Measurements from ENCODE around the gene BTN1A1. TPM values are rescaled to one million over a fixed set of nuclear protein-coding genes. Genes with fewer than 3 reads are reported as not detected.
A peak's percentile ranks its signal among the peaks of the same experiment; 100 is the strongest.
"Not testable (repeated sequence)": the region's sequence is repeated elsewhere in the genome, so short reads cannot be mapped to it uniquely, and the experiment has no call there.

Gene BTN1A1
- polyA plus RNA-seq, 1 donor = 0.22 TPM

DNA sequence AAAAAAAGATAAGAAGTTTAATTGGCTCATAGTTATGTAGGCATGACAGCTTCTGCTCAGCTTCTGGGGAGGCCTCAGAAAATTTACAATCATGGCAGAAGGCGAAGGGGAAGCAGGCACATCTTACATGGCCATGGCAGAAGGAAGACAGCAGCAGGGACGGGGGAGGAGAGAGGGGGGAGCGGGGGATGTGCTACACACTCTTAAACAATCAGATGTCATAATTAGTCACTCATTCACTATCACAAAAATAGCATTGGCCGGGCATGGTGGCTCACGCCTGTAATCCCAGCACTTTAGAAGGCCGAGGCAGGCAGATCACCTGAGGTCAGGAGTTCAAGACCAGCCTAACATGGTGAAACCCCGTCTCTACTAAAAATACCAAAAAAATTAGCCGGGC lies 10.9 kb downstream of the BTN1A1 start:
- not testable (repeated sequence) for DNase-seq

DNA sequence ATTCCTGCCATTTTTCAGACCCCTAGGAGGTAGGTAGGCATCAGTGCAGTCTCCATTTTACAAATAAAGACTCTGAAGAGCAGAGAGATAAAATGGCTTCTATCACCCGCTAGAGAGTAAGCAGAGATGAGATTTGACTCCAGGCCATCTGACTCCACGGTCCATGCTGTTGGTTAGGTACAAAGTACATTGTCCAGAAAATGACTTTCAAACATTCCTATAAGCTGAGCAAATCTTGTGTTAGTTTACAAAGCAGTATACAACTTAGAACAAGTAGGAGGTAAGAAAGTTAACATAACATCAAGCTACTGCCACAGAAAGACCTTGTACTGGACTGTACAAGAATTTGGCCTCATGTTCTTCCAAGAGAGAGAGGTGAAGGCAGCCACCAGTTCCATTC lies 14.9 kb downstream of the BTN1A1 start:
- no peak for DNase-seq

DNA sequence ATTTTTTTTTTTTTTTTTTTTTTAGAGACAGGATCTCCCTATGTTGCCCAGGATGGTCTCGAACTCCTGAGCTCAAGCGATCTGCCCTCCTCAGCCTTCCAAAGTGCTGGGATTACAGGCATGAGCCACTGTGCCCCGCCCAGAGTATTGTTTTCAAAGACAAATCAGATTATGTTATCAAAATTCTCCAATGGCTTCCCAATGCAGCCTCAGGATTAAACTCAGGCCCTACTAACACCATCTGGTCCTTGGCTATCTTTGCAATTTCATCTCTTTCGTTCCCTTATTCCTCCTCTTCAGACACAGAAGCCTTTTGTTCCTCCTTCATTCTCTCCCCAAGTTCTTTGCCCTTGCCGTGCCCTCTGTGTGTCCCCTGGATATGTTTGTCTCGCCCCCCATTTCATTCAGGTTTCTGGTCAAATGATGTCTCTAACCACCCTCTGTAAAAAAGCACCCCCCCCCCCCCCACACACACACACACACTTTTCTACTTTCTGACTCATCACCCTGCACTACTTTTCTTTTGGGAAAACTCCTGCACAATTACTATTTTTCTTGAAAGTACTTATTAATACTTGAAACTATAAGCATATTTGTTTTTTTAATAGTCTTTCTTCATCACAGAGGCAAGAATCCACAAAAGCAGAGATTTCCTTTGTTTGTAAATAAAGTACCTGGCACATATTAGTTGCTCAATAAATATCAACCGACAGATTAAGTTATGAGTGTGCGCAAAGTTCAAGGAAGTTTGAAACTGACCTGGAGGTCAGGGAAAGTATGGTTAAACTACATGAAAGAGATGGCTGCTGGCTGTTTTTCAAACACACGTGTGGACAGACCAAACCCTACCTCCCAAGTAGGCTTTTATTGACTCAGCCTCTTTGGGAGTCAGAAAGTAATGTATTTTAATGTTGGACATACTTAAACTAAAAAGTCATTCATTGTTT lies 16.7 kb downstream of the BTN1A1 start:
- DNase-seq = no peak

DNA sequence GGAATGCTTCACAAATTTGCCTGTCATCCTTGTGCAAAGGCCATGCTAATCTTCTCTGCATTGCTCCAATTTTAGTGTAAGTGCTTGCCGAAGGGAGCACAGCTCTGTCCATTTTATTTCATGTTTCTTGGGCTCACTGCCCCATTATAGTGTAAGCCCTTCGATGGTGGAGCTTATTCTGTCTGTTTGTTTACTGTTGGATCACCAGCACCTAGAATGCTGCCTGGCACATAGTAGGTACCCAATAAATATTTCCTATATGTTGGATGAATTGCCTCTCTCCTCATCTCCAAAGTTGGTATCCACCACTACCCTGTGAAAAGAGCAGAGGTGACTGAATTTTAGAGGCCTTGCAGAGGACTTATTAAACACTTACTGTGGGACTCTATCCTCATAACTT lies 19.3 kb downstream of the BTN1A1 start:
- no peak for DNase-seq

DNA sequence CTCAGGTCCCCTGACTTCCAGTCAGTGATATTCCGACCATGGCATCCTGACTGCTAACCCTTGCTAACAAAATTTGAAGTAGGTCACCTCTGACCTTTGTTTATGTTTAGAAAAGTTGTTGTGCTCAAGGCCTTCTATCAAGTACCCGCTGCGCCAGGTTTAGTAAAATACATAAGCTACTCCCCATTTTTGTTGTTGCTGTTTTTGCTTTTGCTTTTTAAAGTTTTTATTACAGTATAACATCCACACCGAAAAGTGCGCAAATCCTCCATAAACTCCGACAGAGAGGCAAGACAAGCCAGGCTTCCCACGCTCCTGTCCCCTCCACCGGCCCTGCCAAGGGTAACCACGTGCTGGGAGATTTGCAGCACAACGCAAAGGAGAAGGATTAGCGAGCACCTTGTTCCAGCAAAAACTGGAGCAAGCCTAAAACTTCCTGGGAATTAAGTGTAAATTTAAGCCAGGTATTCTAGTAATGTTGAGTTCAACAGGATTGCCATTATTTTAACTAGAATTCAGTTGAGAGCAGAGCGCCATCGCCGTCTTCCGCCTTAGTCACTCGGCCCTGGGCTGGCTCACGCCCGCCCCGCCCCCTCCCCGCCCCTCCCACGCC lies 20.2 kb downstream of the BTN1A1 start:
- DNase-seq = peak; percentile 67

DNA sequence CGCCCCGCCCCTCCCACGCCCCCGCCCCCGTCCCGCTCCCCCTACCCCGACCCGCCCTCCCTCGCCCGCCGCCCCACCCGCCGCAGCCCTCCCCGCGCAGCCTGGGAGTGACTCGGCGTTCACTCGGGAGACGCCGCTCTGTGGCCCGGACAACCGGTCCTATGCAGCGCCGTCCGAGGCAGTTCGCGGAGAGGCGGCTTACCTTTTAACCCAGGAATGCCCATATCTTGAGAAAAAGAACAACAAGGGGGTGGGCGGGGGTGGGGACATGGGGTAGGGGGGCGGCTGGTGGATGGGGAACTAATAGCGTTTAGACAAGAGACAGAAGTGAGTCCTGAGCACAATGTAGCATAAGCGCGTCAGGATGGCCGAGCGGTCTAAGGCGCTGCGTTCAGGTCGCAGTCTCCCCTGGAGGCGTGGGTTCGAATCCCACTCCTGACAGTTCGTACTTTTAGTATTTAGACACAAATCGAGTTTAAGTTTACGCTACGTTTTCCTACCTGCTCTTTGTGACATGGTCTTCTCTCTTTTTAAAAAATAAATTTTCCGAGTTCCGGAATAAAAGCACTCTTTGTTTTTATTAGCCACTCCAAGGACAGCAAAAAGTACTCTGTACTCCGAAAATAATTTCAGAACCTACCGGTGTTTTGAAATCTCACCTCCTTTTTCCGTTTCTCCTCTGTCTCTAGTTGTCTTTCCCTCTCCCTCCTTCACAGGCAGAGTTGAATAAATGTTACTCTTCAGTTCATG lies 20.9 kb downstream of the BTN1A1 start:
- peak; percentile 90 for DNase-seq

DNA sequence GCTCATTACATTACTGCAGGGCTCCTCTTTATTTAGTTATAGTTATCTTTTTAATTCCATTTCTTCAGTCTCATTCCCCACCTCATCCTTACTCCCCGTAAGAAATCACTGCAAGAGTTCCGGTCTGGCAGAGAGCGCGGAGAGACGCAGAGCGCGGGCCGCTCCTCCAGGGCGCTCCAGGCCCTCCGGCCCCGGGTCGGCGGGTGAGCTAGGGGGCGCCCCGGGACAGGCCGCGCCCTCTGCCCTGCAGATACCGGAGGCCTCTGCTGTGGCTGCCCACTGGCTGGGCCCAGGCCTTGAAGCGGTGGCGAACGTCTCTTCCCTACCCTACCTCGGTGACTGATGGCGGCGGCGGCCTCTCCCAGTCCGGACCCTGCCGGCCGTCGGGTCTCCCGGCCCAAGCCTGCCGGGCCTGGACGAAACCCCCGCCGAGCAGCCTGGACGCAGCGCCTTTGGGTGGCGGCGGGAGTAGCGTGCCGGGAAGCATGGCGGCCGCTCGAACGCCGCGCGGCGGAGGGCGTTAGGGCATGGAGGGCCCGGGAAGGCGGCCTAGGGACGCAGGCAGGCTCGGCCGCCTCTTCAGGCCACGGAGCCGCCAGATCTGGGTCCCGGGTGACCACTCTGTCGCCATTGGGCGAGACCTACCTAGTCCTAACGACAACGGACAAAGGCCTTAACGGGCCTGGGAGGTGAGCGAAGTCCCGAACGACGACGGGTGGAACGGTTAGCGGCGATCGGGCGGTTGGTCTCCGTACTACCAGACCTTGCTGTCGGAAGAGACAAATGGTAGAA lies 21.7 kb downstream of the BTN1A1 start:
- DNase-seq = peak; percentile 64

DNA sequence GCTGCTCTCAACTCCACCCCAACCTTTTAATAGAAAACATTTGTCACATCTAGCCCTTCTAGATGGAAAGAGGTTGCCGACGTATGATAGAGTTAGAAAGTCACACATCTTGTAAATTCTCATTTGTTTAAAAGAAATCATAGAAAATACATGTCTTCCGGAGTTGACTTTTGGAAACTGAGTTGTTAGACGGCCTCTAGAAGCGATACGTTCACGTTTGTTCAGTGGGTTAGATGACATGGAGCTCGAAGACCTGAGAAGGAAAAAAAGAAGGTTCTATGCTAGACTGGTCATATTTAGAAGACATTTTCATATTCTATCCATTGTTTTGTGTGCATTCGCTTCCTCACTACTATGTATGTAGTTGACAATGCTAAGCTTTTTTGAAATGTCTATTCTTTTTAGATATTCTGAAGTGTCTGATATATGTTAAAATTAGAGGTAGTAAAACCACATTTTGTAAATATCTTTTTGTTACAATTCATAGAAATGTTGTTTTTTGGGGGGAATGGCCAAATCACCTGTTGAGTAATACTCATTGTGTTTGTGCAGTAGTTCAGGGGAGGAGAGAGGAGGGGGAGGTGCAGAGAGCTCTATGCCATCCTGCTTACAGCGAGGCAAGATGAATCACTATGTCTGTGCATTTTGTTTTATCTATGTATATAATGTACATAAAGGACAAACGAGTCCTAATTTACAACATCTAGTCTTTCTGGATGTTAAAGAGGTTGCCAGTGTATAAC lies 22.6 kb downstream of the BTN1A1 start:
- DNase-seq = not testable (repeated sequence)

DNA sequence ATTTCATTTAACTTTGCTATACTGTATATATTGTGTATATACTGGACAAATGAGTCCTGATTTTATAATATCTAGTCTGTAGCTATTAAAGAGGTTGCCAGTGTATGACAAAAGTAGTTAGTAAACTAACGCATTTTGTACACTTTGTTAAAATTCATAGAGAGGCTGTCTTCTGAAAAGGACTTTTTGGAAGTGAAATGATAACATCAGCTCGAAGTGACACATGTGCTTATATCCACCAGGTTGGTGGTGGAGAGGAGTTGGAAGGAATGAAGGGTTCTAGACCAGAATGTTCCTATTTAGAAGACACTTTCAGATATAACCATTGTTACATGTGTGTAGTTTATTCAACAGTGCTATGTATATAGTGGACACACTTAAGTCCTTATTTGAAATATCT lies 24.2 kb downstream of the BTN1A1 start:
- not testable (repeated sequence) for DNase-seq

DNA sequence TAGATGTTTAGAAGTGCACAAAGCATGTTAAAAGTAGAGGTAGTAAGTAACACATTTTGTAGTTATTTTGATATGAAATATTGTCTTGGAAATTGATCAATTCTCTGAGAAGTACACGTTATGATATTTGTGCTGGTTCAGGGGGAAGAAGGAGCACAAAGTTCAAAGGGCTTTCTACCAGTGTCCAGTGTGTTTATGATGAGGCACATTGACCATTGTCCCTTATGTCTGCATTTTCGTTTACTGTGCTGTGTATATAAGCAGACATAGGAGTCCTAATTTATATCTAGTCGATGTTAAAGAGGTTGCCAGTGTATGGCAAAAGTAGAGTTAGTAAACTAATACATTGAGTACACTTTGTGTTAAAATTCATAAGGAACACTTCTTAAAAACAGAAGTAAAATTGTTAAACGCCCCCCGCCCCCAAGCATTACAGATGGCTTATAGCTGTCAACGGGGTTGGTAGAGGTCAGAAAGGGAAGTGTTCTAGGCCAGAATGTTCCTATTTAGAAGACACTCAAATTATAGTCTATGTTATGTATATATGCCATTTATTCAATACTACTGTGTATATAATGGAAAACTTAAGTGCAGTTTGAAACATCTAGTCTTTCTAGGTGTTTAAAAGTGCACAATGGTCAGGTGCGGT lies 24.7 kb downstream of the BTN1A1 start:
- no peak for DNase-seq

DNA sequence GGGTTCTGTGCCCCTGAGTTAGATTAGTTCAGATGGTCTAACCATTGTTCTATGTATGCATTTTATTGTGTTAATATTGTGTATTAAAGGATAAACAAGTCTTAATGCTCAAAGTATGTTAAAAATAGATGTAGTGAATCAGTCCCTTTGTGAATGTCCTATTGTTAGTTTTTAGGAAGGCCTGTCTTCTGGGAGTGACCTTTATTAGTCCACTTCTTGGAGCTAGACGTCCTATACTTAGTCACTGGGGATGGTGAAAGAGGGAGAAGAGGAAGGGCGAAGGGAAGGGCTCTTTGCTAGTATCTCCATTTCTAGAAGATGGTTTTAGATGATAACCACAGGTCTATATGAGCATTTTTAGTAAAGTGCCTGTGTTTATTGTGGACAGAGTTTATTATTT lies 25.7 kb downstream of the BTN1A1 start:
- no peak for DNase-seq

DNA sequence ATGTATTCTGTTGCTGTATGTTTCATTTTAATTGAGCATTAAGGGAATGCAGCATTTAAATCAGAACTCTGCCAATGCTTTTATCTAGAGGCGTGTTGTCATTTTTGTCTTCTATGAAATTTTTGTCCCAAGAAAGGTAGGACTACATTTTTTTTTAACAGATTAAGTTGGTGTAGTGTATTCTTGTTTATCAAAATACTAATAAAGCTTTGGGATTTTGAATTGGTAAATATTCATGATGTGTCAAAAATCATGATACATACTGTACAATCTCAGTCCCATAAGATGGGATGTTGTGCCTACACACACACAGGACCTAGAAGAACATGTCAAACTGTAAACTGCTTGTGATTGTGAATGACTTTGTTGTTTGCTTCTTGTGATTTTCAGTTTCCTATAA lies 26.8 kb downstream of the BTN1A1 start:
- no peak for DNase-seq

DNA sequence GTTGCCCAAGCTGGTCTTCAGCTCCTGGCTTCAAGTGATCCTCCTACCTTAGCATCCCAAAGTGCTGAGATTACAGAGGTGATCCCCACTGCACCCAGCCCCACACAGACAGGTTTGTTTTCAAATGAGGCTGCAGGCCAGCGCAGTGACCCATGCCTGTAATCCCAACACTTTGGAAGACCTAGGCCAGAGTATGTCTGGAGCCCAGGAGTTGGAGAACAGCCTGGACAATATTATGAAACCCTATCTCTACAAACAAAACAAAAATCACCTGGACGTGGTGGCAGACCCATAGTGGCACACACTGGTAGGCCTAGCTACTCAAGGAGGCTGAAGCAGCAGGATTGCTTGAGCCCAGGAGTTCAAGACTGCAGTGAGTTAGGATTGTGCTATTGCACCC lies 30.1 kb downstream of the BTN1A1 start:
- no peak for DNase-seq

DNA sequence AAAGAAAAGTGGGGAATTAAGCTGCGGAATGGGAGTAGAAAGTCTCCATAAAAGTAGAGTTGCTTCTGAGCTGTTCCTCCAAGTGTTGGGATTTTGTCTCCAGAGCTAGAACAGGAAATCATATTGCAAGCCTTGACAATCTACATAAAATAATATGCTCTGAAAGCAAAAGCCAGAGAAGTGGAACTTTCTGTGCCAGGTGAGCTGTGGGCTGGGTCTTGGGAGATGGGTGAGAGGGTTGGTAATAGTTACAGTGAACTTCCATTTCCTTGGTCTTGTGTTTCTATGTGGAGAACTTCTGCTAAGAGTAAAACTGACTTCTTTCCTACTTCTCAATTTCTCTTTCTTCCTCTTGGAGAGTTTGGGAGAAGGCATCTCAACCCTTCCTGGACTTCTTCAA lies 31.8 kb downstream of the BTN1A1 start:
- no peak for DNase-seq

DNA sequence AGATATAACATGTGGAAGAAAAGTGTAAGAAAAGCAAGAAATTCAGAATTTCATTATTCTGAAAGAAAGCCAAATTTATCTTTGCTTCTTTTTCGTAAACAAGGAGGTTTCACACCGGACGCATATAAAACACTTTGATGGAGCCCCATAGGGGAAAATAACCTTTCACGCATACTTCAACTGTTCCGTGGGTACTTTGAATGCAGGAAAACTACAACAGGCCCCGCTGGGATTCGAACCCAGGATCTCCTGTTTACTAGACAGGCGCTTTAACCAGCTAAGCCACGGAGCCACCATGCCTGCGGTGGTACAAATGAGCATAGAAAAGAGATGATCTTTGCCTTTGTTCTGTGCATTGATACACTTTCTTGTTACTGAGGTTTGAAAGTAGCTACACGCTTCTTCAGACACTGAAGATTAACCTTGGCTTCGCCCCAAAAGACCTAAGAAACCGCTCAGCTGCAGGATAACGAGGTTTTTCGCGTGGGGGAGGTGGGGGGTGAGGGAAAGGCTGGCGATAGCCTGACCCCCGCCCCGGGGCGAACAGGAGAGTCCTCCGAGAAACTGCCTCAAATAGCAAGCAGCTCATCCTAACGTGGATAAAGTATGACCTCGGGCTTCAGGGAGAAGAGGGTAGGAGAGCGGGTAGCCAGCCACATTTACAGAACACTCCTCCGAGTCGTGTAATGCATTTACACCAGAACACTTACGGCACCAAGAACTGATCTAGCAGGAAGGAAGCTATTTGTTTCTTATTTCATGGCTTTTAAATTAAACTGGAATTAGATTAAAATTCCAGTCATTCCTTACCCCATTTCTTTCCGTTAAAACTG lies 32.8 kb downstream of the BTN1A1 start:
- peak; percentile 92 for DNase-seq

DNA sequence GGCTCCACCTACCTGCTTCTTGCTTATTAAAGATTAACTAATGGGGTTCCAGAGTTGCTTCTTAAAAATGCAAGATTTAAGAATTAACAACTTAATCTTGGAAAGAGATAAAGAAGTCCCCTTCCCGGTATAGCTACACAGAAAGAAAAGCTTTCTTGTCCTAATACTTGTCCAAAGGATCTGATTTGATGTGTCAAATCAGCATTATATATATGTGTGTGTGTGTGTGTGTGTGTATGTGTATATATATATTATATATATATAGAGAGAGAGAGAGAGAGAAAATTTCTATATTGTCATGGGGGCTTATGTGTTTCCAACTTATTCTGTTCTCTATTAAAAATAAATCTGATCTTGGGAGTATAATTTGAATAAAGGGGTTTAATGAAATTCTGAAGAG lies 33.4 kb downstream of the BTN1A1 start:
- no peak for DNase-seq

DNA sequence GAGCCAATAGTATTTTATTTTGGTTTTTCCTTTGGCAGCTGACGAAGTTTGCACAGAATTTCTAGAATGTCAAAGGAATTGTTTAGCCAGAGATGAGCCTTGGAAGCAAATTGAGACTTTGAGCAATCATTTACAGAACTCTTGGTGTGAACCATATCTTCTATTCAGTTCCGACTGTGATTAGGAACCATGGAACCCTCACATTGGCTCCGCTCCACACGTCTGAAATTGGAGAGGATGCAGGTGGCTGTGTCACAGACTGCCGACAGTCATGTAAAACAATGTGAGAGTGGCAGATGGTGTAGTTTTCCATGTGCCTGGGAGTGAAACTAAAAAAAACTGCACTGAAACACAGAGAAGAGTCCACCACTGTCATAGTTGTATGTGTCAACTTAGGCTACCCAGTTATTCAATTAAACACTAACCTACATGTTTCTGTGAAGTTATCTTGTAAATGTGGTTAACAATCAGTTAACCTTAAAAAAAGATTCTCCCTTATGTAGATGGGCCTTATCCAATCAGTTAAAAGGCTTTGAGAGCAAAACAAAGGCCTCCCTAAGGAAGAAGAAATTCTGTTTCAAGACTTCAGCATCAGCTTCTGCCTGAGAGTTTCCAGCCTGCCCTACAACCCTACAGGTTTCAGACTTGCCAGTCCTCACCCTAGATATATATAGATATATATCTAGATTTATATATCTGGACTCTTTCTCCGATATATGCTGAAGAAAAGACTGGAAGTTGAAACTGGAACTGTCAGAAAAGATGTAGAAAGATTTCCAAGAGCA lies 34.8 kb downstream of the BTN1A1 start:
- DNase-seq = no peak

DNA sequence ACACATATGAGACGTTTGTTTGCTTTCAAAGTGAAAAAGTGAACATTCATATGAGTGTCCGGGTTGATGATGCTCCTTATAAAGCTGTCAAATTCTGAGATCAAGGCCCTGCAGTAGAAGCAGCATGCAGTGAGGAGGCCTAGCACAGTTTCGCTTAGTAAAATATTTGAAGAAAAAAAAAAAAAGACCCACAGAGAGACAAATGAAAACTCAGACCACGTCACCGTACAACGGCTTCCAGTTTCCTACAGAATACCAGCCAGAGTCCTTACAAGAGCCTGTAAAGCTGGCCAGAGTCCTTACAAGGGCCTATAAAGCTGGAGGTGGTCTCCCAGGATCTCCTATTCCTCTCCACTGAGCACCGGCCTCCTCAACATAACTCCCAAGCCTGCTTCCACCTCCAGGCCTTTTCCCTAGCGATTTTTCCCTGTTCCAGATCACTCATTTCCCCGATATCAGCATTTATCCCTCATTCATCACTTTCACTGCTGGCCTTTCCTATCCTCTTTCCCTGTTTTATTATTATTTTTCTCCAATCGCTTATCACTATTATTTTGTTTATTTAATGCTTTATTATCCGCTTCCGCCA lies 36.6 kb downstream of the BTN1A1 start:
- DNase-seq = no peak

Measured in left kidney (tissue), 2 donors.